ENCODE data around the gene ADD2. TPM values are rescaled to one million over a fixed set of nuclear protein-coding genes. Genes with fewer than 3 reads are reported as not detected.

The ADD2 gene
- total RNA-seq, 2 experiments from 2014 or later, result 0.45 to 1.2 TPM

- Mint-ChIP-seq H3K4me1 (no peaks in the 10 kb centered on the region), H3K27me3 (peaks cover 27% of the 10 kb centered on the region), H3K4me3 (no peak overlapping the region), H3K36me3 (no peaks in the 10 kb centered on the region), H3K27ac (no peak overlapping the region), H3K9me3 (ENCODE audit: low read depth) (no peaks in the 10 kb centered on the region)
- ATAC-seq, result no peak
- no peak for DNase-seq
- CTCF ChIA-PET, result no interaction called here
Observed at GRCh38 chr2:70735071-70735470, 32.9 kb downstream of the ADD2 start.

- Mint-ChIP-seq H3K4me3 (no peak overlapping the region), H3K27me3 (peaks cover 20% of the 10 kb centered on the region), H3K4me1 (no peaks in the 10 kb centered on the region), H3K9me3 (ENCODE audit: low read depth) (no peaks in the 10 kb centered on the region), H3K27ac (no peak overlapping the region), H3K36me3 (no peaks in the 10 kb centered on the region)
- CTCF ChIA-PET, result interaction anchor here (1.3 kb wide), 1 partner anchor 128 kb away, joined by 3 read pairs; no protein-coding TSS in a partner anchor
- no peak for ATAC-seq
- no peak for DNase-seq
Observed at GRCh38 chr2:70733646-70734180, 34.3 kb downstream of the ADD2 start.

GRCh38 chr2:70732766-70733645 lies 35.0 kb downstream of the ADD2 start:
- Mint-ChIP-seq H3K27ac (no peak overlapping the region), H3K36me3 (no peaks in the 10 kb centered on the region), H3K27me3 (peaks cover 20% of the 10 kb centered on the region), H3K4me3 (no peak overlapping the region), H3K9me3 (ENCODE audit: low read depth) (no peaks in the 10 kb centered on the region), H3K4me1 (no peaks in the 10 kb centered on the region)
- ATAC-seq (no peak), DNase-seq (no peak)
- CTCF ChIA-PET, result interaction anchor here (1.3 kb wide), 1 partner anchor 129 kb away, joined by 3 read pairs; no protein-coding TSS in a partner anchor

- Mint-ChIP-seq H3K36me3 (no peaks in the 10 kb centered on the region), H3K27me3 (peaks cover 18% of the 10 kb centered on the region), H3K9me3 (ENCODE audit: low read depth) (no peaks in the 10 kb centered on the region), H3K4me1 (no peaks in the 10 kb centered on the region), H3K4me3 (no peak overlapping the region), H3K27ac (no peak overlapping the region)
- ATAC-seq (no peak), DNase-seq (no peak)
- CTCF ChIA-PET, result no interaction called here
Observed at GRCh38 chr2:70730730-70731129, 37.3 kb downstream of the ADD2 start.

GRCh38 chr2:70729647-70730046 lies 38.4 kb downstream of the ADD2 start:
- Mint-ChIP-seq H3K4me3 (no peak overlapping the region), H3K27ac (no peak overlapping the region), H3K36me3 (no peaks in the 10 kb centered on the region), H3K27me3 (peaks cover 13% of the 10 kb centered on the region), H3K4me1 (no peaks in the 10 kb centered on the region), H3K9me3 (ENCODE audit: low read depth) (no peaks in the 10 kb centered on the region)
- DNase-seq (no peak), ATAC-seq (no peak)
- CTCF ChIA-PET, result no interaction called here

- CTCF ChIA-PET, result no interaction called here
- ATAC-seq (no peak), DNase-seq (no peak)
- no peak overlapping the region for H3K4me3 Mint-ChIP-seq
- no peaks in the 10 kb centered on the region for H3K36me3 Mint-ChIP-seq
- no peak overlapping the region for H3K27ac Mint-ChIP-seq
- H3K27me3 Mint-ChIP-seq, result peaks cover 8% of the 10 kb centered on the region
- H3K9me3 Mint-ChIP-seq (ENCODE audit: low read depth), result no peaks in the 10 kb centered on the region
- no peaks in the 10 kb centered on the region for H3K4me1 Mint-ChIP-seq
Observed at GRCh38 chr2:70728128-70728527, 39.9 kb downstream of the ADD2 start.

GRCh38 chr2:70726947-70727725 lies 40.9 kb downstream of the ADD2 start:
- Mint-ChIP-seq H3K4me3 (no peak overlapping the region), H3K36me3 (no peaks in the 10 kb centered on the region), H3K9me3 (ENCODE audit: low read depth) (no peaks in the 10 kb centered on the region), H3K27ac (no peak overlapping the region), H3K4me1 (no peaks in the 10 kb centered on the region), H3K27me3 (peaks cover 5% of the 10 kb centered on the region)
- DNase-seq (no peak), ATAC-seq (no peak)
- CTCF ChIA-PET, result interaction anchor here (0.7 kb wide), 1 partner anchor 337 kb away, joined by 3 read pairs; no protein-coding TSS in a partner anchor

GRCh38 chr2:70725505-70725904 lies 42.5 kb downstream of the ADD2 start:
- Mint-ChIP-seq H3K4me3 (no peak overlapping the region), H3K27me3 (peaks cover 3% of the 10 kb centered on the region), H3K27ac (no peak overlapping the region), H3K4me1 (no peaks in the 10 kb centered on the region), H3K9me3 (ENCODE audit: low read depth) (no peaks in the 10 kb centered on the region), H3K36me3 (no peaks in the 10 kb centered on the region)
- ATAC-seq (no peak), DNase-seq (peak; percentile 25)
- CTCF ChIA-PET, result no interaction called here

- H3K36me3 Mint-ChIP-seq, result no peaks in the 10 kb centered on the region
- CTCF ChIA-PET, result no interaction called here
- ATAC-seq (no peak), DNase-seq (peak; percentile 27)
- H3K27me3 Mint-ChIP-seq, result peaks cover 3% of the 10 kb centered on the region
- no peaks in the 10 kb centered on the region for H3K9me3 Mint-ChIP-seq (ENCODE audit: low read depth)
- H3K4me3 Mint-ChIP-seq, result no peak overlapping the region
- H3K27ac Mint-ChIP-seq, result no peak overlapping the region
- H3K4me1 Mint-ChIP-seq, result no peaks in the 10 kb centered on the region
Observed at GRCh38 chr2:70724366-70724765, 43.6 kb downstream of the ADD2 start.

GRCh38 chr2:70723286-70723885 lies 44.6 kb downstream of the ADD2 start:
- Mint-ChIP-seq H3K9me3 (ENCODE audit: low read depth) (no peaks in the 10 kb centered on the region), H3K27me3 (peaks cover 3% of the 10 kb centered on the region), H3K36me3 (no peaks in the 10 kb centered on the region), H3K4me1 (no peaks in the 10 kb centered on the region), H3K27ac (no peak overlapping the region), H3K4me3 (no peak overlapping the region)
- ATAC-seq (no peak), DNase-seq (peak; percentile 15)
- CTCF ChIA-PET, result no interaction called here

- Mint-ChIP-seq H3K4me3 (no peak overlapping the region), H3K4me1 (no peaks in the 10 kb centered on the region), H3K27ac (no peak overlapping the region), H3K9me3 (ENCODE audit: low read depth) (no peaks in the 10 kb centered on the region), H3K36me3 (no peaks in the 10 kb centered on the region), H3K27me3 (peaks cover 3% of the 10 kb centered on the region)
- DNase-seq (peak; percentile 5), ATAC-seq (no peak)
- CTCF ChIA-PET, result no interaction called here
Observed at GRCh38 chr2:70720124-70720523, 47.9 kb downstream of the ADD2 start.

GRCh38 chr2:70719231-70719630 lies 48.8 kb downstream of the ADD2 start:
- H3K27me3 Mint-ChIP-seq, result peaks cover 3% of the 10 kb centered on the region
- no peak overlapping the region for H3K4me3 Mint-ChIP-seq
- no peaks in the 10 kb centered on the region for H3K9me3 Mint-ChIP-seq (ENCODE audit: low read depth)
- no peaks in the 10 kb centered on the region for H3K36me3 Mint-ChIP-seq
- peak; percentile 21 for DNase-seq
- H3K4me1 Mint-ChIP-seq, result no peaks in the 10 kb centered on the region
- CTCF ChIA-PET, result interaction anchor here (0.8 kb wide), 1 partner anchor 11 kb away, joined by 3 read pairs; no protein-coding TSS in a partner anchor
- no peak overlapping the region for H3K27ac Mint-ChIP-seq
- no peak for ATAC-seq

GRCh38 chr2:70718736-70719135 lies 49.3 kb downstream of the ADD2 start:
- no peaks in the 10 kb centered on the region for H3K4me1 Mint-ChIP-seq
- no peak overlapping the region for H3K4me3 Mint-ChIP-seq
- no peaks in the 10 kb centered on the region for H3K36me3 Mint-ChIP-seq
- ATAC-seq, result no peak
- H3K27me3 Mint-ChIP-seq, result peaks cover 3% of the 10 kb centered on the region
- no peak overlapping the region for H3K27ac Mint-ChIP-seq
- CTCF ChIA-PET, result interaction anchor here (0.8 kb wide), 1 partner anchor 11 kb away, joined by 3 read pairs; no protein-coding TSS in a partner anchor
- H3K9me3 Mint-ChIP-seq (ENCODE audit: low read depth), result no peaks in the 10 kb centered on the region
- peak; percentile 28 for DNase-seq

Measured in activated CD8-positive, alpha-beta memory T cell treated with anti-CD3 and anti-CD28 coated beads, Interleukin-2, amount 10 ng/mL, durations not matched to agents 7 days and 5 days (primary cell).